ENCODE results near the gene RAD23B.

DNA sequence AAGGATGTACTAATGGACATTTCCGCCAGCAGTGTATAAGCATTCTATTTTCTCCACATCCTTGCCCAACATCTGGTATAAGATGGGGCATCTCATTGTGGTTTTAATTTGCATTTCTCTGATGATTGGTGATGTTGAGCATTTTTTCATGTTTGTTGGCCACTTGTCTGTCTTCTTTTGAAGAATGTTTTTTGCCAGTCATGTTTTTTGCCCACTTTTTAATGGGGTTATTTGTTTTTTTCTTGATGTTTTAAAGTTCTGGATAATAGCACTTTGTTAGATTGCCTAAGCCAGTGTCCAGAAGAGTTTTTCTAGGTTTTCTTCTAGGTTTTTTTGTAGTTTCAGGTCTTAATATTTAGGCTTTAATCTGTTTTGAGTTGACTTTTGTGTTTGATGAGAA is 31.7 kb downstream of the RAD23B start:
- TF ChIP-seq, protein P1, sequence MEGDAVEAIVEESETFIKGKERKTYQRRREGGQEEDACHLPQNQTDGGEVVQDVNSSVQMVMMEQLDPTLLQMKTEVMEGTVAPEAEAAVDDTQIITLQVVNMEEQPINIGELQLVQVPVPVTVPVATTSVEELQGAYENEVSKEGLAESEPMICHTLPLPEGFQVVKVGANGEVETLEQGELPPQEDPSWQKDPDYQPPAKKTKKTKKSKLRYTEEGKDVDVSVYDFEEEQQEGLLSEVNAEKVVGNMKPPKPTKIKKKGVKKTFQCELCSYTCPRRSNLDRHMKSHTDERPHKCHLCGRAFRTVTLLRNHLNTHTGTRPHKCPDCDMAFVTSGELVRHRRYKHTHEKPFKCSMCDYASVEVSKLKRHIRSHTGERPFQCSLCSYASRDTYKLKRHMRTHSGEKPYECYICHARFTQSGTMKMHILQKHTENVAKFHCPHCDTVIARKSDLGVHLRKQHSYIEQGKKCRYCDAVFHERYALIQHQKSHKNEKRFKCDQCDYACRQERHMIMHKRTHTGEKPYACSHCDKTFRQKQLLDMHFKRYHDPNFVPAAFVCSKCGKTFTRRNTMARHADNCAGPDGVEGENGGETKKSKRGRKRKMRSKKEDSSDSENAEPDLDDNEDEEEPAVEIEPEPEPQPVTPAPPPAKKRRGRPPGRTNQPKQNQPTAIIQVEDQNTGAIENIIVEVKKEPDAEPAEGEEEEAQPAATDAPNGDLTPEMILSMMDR (IDR thresholded peaks at IDR 0.05 in 2 of 3, conservative IDR thresholded peaks at IDR 0.05 in 1 of 3; ENCODE audit: borderline replicate concordance in 1 of 3, insufficient read depth in 1 of 3, low read depth in 2 of 3, low read length in 2 of 3): no peak
- TF ChIP-seq, protein P2, sequence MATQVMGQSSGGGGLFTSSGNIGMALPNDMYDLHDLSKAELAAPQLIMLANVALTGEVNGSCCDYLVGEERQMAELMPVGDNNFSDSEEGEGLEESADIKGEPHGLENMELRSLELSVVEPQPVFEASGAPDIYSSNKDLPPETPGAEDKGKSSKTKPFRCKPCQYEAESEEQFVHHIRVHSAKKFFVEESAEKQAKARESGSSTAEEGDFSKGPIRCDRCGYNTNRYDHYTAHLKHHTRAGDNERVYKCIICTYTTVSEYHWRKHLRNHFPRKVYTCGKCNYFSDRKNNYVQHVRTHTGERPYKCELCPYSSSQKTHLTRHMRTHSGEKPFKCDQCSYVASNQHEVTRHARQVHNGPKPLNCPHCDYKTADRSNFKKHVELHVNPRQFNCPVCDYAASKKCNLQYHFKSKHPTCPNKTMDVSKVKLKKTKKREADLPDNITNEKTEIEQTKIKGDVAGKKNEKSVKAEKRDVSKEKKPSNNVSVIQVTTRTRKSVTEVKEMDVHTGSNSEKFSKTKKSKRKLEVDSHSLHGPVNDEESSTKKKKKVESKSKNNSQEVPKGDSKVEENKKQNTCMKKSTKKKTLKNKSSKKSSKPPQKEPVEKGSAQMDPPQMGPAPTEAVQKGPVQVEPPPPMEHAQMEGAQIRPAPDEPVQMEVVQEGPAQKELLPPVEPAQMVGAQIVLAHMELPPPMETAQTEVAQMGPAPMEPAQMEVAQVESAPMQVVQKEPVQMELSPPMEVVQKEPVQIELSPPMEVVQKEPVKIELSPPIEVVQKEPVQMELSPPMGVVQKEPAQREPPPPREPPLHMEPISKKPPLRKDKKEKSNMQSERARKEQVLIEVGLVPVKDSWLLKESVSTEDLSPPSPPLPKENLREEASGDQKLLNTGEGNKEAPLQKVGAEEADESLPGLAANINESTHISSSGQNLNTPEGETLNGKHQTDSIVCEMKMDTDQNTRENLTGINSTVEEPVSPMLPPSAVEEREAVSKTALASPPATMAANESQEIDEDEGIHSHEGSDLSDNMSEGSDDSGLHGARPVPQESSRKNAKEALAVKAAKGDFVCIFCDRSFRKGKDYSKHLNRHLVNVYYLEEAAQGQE (IDR thresholded peaks at IDR 0.05; ENCODE audit: low read depth): no peak
- TF ChIP-seq POLR2A (IDR thresholded peaks at IDR 0.05; ENCODE audit: borderline replicate concordance, extremely low read depth, insufficient read depth, insufficient read length): no peak
